Activated CD4-positive, alpha-beta T cell treated with anti-CD3 and anti-CD28 coated beads for 48 hours (primary cell): ENCODE results near the gene RFTN1.

Source experiments
- DNase-seq: peaks from one replicate; pipeline ENCODE4 v3.0.0-alpha.2; 2020

Gene RFTN1

GRCh38 chr3:16347548-16347947 lies 166.0 kb downstream of the RFTN1 start:
- no peak for DNase-seq

GRCh38 chr3:16346413-16347081 lies 167.0 kb downstream of the RFTN1 start:
- DNase-seq = no peak

GRCh38 chr3:16343101-16343500 lies 170.4 kb downstream of the RFTN1 start:
- no peak for DNase-seq

GRCh38 chr3:16338999-16339398 lies 174.5 kb downstream of the RFTN1 start:
- DNase-seq = no peak

GRCh38 chr3:16337856-16338540 lies 175.5 kb downstream of the RFTN1 start:
- DNase-seq = peak; percentile 53

- DNase-seq = no peak
Measured at GRCh38 chr3:16336825-16337224, 176.7 kb downstream of the RFTN1 start.

- DNase-seq = no peak
Measured at GRCh38 chr3:16335772-16336645, 177.5 kb downstream of the RFTN1 start.

- no peak for DNase-seq
Measured at GRCh38 chr3:16335333-16335732, 178.2 kb downstream of the RFTN1 start.

GRCh38 chr3:16334909-16335308 lies 178.6 kb downstream of the RFTN1 start:
- DNase-seq = no peak

- DNase-seq = no peak
Measured at GRCh38 chr3:16332904-16333426, 180.5 kb downstream of the RFTN1 start.

GRCh38 chr3:16331319-16331883 lies 182.1 kb downstream of the RFTN1 start:
- DNase-seq = no peak

GRCh38 chr3:16330351-16330750 lies 183.1 kb downstream of the RFTN1 start:
- no peak for DNase-seq

GRCh38 chr3:16329826-16330129 lies 183.7 kb downstream of the RFTN1 start:
- DNase-seq = no peak

- no peak for DNase-seq
Measured at GRCh38 chr3:16329036-16329825, 184.3 kb downstream of the RFTN1 start.

- no peak for DNase-seq
Measured at GRCh38 chr3:16328124-16328523, 185.4 kb downstream of the RFTN1 start.

GRCh38 chr3:16326724-16327349 lies 186.7 kb downstream of the RFTN1 start:
- DNase-seq = no peak

GRCh38 chr3:16325850-16326249 lies 187.6 kb downstream of the RFTN1 start:
- no peak for DNase-seq

- no peak for DNase-seq
Measured at GRCh38 chr3:16323737-16324136, 189.8 kb downstream of the RFTN1 start.

- DNase-seq = no peak
Measured at GRCh38 chr3:16322189-16322588, 191.3 kb downstream of the RFTN1 start.

- DNase-seq = no peak
Measured at GRCh38 chr3:16320711-16321110, 192.8 kb downstream of the RFTN1 start.

GRCh38 chr3:16319723-16320122 lies 193.8 kb downstream of the RFTN1 start:
- DNase-seq = no peak

- DNase-seq = peak; percentile 92
Measured at GRCh38 chr3:16319307-16319706, 194.2 kb downstream of the RFTN1 start.
